ENCODE measurements around the gene CRACR2A.

CRACR2A gene

GRCh38 chr12:3704512-3705353 is 48.2 kb downstream of the CRACR2A start:
- H3K4me3 ChIP-seq (ENCODE audit: low read length), result no peak overlapping the region
- TF ChIP-seq CTCF (IDR thresholded peaks at IDR 0.05; ENCODE audit: insufficient read depth, low read depth, low read length, missing control alignments), result no peak
- DNase-seq (ENCODE audit: low read depth), result no peak

GRCh38 chr12:3700861-3701260 is 52.0 kb downstream of the CRACR2A start:
- no peak for TF ChIP-seq CTCF (IDR thresholded peaks at IDR 0.05; ENCODE audit: insufficient read depth, low read depth, low read length, missing control alignments)
- no peak overlapping the region for H3K4me3 ChIP-seq (ENCODE audit: low read length)
- DNase-seq (ENCODE audit: low read depth), result no peak

GRCh38 chr12:3698218-3698974 is 54.5 kb downstream of the CRACR2A start:
- no peak for TF ChIP-seq CTCF (IDR thresholded peaks at IDR 0.05; ENCODE audit: insufficient read depth, low read depth, low read length, missing control alignments)
- DNase-seq (ENCODE audit: low read depth), result peak; percentile 87
- no peak overlapping the region for H3K4me3 ChIP-seq (ENCODE audit: low read length)

GRCh38 chr12:3697311-3697870 is 55.5 kb downstream of the CRACR2A start:
- no peak for DNase-seq (ENCODE audit: low read depth)
- no peak overlapping the region for H3K4me3 ChIP-seq (ENCODE audit: low read length)
- TF ChIP-seq CTCF (IDR thresholded peaks at IDR 0.05; ENCODE audit: insufficient read depth, low read depth, low read length, missing control alignments), result no peak

GRCh38 chr12:3694673-3695072 is 58.2 kb downstream of the CRACR2A start:
- no peak for TF ChIP-seq CTCF (IDR thresholded peaks at IDR 0.05; ENCODE audit: insufficient read depth, low read depth, low read length, missing control alignments)
- no peak overlapping the region for H3K4me3 ChIP-seq (ENCODE audit: low read length)
- DNase-seq (ENCODE audit: low read depth), result no peak

GRCh38 chr12:3692616-3693365 is 60.1 kb downstream of the CRACR2A start:
- TF ChIP-seq CTCF (IDR thresholded peaks at IDR 0.05; ENCODE audit: insufficient read depth, low read depth, low read length, missing control alignments), result no peak
- DNase-seq (ENCODE audit: low read depth), result peak; percentile 6

More at GRCh38 chr12:3692616-3693365, 60.1 kb downstream of the CRACR2A start:
- H3K4me3 ChIP-seq (ENCODE audit: low read length), result no peak overlapping the region

All from epithelial cell of esophagus (primary cell).